AG04450 (cell line): ENCODE data around the gene BRF1. TPM values are rescaled to one million over a fixed set of nuclear protein-coding genes. Genes with fewer than 3 reads are reported as not detected.

Source experiments
- CTCF ChIA-PET: fragments of 300-600, 350-600 bp; formaldehyde crosslinking; extraction: SDS; loops from one replicate; lab custom pipeline; 2022; ENCODE audit warnings: antibody characterized with exemption, inconsistent platforms; lab: Charles Lee
- POLR2A ChIA-PET: fragments of 350-600 bp; formaldehyde crosslinking; extraction: SDS; loops from one replicate; lab custom pipeline; 2021; ENCODE audit warnings: antibody characterized with exemption, inconsistent platforms; lab: Yijun Ruan, JAX
- DNase-seq: peaks from one replicate; pipeline ENCODE4 v3.0.0-alpha.2; 2011; ENCODE audit warnings: low read depth, low spot score
- H3K27ac ChIP-seq: one replicate; pipeline ENCODE4 v1.5.1; 2012; ENCODE audit warnings: low read depth, low read length, control low read depth
- H3K27me3 ChIP-seq: one replicate; pipeline ENCODE4 v1.6.0; 2012; ENCODE audit warnings: low read length; ENCODE audit not compliant: control insufficient read depth, insufficient read depth
- H3K4me3 ChIP-seq: 2 replicates; pipeline ENCODE4 v1.5.1; 2011; ENCODE audit warnings: mild to moderate bottlenecking, low read depth, low read length, control low read depth
- H3K9me3 ChIP-seq: 2 replicates; pipeline ENCODE4 v1.5.1; 2012; ENCODE audit warnings: low read length; ENCODE audit not compliant: control insufficient read depth, insufficient read depth
- CTCF ChIP-seq: IDR thresholded peaks from 2 replicates; pipeline ENCODE4 v1.5.1; 2011; ENCODE audit warnings: low read depth, low read length, control low read depth, inconsistent platforms
- polyA plus RNA-seq: library from polyadenylated mRNA; depleted of rRNA; stranded (reverse); fragments of >200 nt; gene quantifications from 2 replicates; pipeline ENCODE4 v1.2.3, GENCODE V29; 2011

The BRF1 gene
- polyA plus RNA-seq, 1 experiment = 6.3 TPM

- POLR2A ChIA-PET = no interaction called here
- H3K9me3 ChIP-seq = no peaks in the 10 kb centered on the region; the same call in 1 of the 2 replicates
- CTCF ChIA-PET = interaction anchor here (0.9 kb wide), 1 partner anchor 203 kb away, joined by 3 read pairs; no protein-coding TSS in a partner anchor
Observed at GRCh38 chr14:105325716-105326567, 25.1 kb upstream of the BRF1 start.

GRCh38 chr14:105325303-105325702 lies 24.5 kb upstream of the BRF1 start:
- ChIA-PET POLR2A (no interaction called here), CTCF (interaction anchor here (0.9 kb wide), 1 partner anchor 203 kb away, joined by 3 read pairs; no protein-coding TSS in a partner anchor)
- DNase-seq = no peak
- H3K27ac ChIP-seq = no peak overlapping the region
- no peaks in the 10 kb centered on the region for H3K27me3 ChIP-seq
- H3K4me3 ChIP-seq = no peak overlapping the region
- TF ChIP-seq CTCF = no peak
- H3K9me3 ChIP-seq = no peaks in the 10 kb centered on the region; the same call in 1 of the 2 replicates

More at GRCh38 chr14:105325716-105326567, 25.1 kb upstream of the BRF1 start:
- no peak overlapping the region for H3K4me3 ChIP-seq
- H3K27ac ChIP-seq = no peak overlapping the region
- DNase-seq = no peak
- no peaks in the 10 kb centered on the region for H3K27me3 ChIP-seq
- no peak for TF ChIP-seq CTCF

- DNase-seq = no peak
- CTCF ChIA-PET = no interaction called here
- H3K27me3 ChIP-seq = no peaks in the 10 kb centered on the region
- no peaks in the 10 kb centered on the region; the same call in 1 of the 2 replicates for H3K9me3 ChIP-seq
- no peak overlapping the region for H3K4me3 ChIP-seq
- H3K27ac ChIP-seq = no peak overlapping the region
- no peak for TF ChIP-seq CTCF
- POLR2A ChIA-PET = no interaction called here
Observed at GRCh38 chr14:105324871-105325270, 24.1 kb upstream of the BRF1 start.

GRCh38 chr14:105324080-105324778 lies 23.4 kb upstream of the BRF1 start:
- H3K27ac ChIP-seq = no peak overlapping the region
- ChIA-PET CTCF (no interaction called here), POLR2A (no interaction called here)
- no peaks in the 10 kb centered on the region for H3K27me3 ChIP-seq
- H3K4me3 ChIP-seq = no peak overlapping the region
- H3K9me3 ChIP-seq = no peaks in the 10 kb centered on the region; the same call in 1 of the 2 replicates
- DNase-seq = no peak
- TF ChIP-seq CTCF = no peak

- ChIA-PET POLR2A (no interaction called here), CTCF (interaction anchor here (1.0 kb wide), 1 partner anchor 28 kb away, joined by 3 read pairs; no protein-coding TSS in a partner anchor)
- H3K27ac ChIP-seq = no peak overlapping the region
- no peaks in the 10 kb centered on the region; the same call in 1 of the 2 replicates for H3K9me3 ChIP-seq
- TF ChIP-seq CTCF = no peak
- no peak for DNase-seq
- H3K4me3 ChIP-seq = no peak overlapping the region
- no peaks in the 10 kb centered on the region for H3K27me3 ChIP-seq
Observed at GRCh38 chr14:105323663-105324062, 22.9 kb upstream of the BRF1 start.
